MCF 10A (cell line): ENCODE measurements around the gene OSBP2. TPM values are rescaled to one million over a fixed set of nuclear protein-coding genes. Genes with fewer than 3 reads are reported as not detected.

Experiments used
- BruUV-seq: library from RNA; stranded (reverse); fragments of 400-500 nt; replicated peaks from 2 replicates; lab custom pipeline; 2021; lab: Mats Ljungman, UMichigan
- CTCF ChIA-PET: fragments of 300-600 bp; sonication (Branson Sonifier 250); formaldehyde crosslinking; extraction: SDS; loops from one replicate; lab custom pipeline; 2021; ENCODE audit warnings: antibody characterized with exemption, inconsistent platforms; lab: Yijun Ruan, JAX
- POLR2A ChIA-PET: fragments of 300-600, 350-650 bp; sonication (Branson Sonifier 250); formaldehyde crosslinking; extraction: SDS; loops from one replicate; lab custom pipeline; 2020; ENCODE audit warnings: antibody characterized with exemption, inconsistent platforms; lab: Yijun Ruan, JAX
- DNase-seq: peaks from one replicate; pipeline ENCODE4 v3.0.0-alpha.2; 2018; ENCODE audit not compliant: unreplicated experiment
- H3K27ac Mint-ChIP-seq: one replicate; pipeline ENCODE4 v1.8.0; 2022; ENCODE audit warnings: mild to moderate bottlenecking, low read depth, mixed read lengths; ENCODE audit not compliant: unreplicated experiment
- H3K27me3 Mint-ChIP-seq: one replicate; pipeline ENCODE4 v1.8.0; 2022; ENCODE audit warnings: mixed read lengths; ENCODE audit not compliant: insufficient read depth, unreplicated experiment
- H3K36me3 Mint-ChIP-seq: one replicate; pipeline ENCODE4 v1.8.0; 2022; ENCODE audit warnings: mild to moderate bottlenecking, moderate library complexity, mixed read lengths; ENCODE audit not compliant: insufficient read depth, unreplicated experiment
- H3K4me1 Mint-ChIP-seq: one replicate; pipeline ENCODE4 v1.8.0; 2022; ENCODE audit warnings: mixed read lengths; ENCODE audit not compliant: insufficient read depth, unreplicated experiment
- H3K4me3 Mint-ChIP-seq: one replicate; pipeline ENCODE4 v1.8.0; 2022; ENCODE audit warnings: mild to moderate bottlenecking, moderate library complexity, mixed read lengths; ENCODE audit not compliant: unreplicated experiment
- H3K9me3 Mint-ChIP-seq: one replicate; pipeline ENCODE4 v1.8.0; 2022; ENCODE audit warnings: mixed read lengths; ENCODE audit not compliant: unreplicated experiment
- intact Hi-C: fragments of 100-400 bp; cut with micrococcal nuclease; formaldehyde crosslinking; loops from 2 replicates; pipeline ENCODE4 v1.14.1; 2022
- total RNA-seq: library from RNA; stranded (reverse); gene quantifications from 2 replicates; pipeline ENCODE4 v1.2.3, GENCODE V29; 2022
- TF ChIP-seq, protein P1 (sequence below): fragments of 200-600 bp; IDR thresholded peaks from one replicate; pipeline ENCODE4 v1.8.0; 2022; ENCODE audit warnings: antibody characterized with exemption, mild to moderate bottlenecking; ENCODE audit not compliant: unreplicated experiment

The OSBP2 gene
- total RNA-seq, 1 experiment from 2014 or later, result 276 TPM

DNA sequence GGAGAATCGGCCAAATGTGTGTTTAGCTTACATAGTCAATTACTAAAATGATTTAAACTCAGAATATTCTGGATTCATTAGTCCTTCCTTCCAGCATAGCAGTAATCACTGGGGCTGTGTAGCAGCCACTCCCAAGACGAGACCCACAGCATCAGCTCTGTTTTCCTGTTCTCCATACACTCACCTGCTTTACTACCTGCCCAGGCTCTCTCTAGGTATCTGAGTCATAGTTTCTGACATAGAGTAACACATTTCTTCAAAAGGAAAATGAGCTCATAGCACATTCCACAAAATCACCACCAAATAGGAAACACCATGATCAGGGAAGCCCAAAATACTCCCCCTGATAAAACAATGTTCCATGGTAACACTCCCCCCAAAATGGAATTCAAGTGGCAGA is 251.0 kb downstream of the OSBP2 start:
- intact Hi-C loops, result no loop called here
- H3K9me3 Mint-ChIP-seq, result no peaks in the 10 kb centered on the region
- no peak overlapping the region for H3K27ac Mint-ChIP-seq
- TF ChIP-seq, protein P1, sequence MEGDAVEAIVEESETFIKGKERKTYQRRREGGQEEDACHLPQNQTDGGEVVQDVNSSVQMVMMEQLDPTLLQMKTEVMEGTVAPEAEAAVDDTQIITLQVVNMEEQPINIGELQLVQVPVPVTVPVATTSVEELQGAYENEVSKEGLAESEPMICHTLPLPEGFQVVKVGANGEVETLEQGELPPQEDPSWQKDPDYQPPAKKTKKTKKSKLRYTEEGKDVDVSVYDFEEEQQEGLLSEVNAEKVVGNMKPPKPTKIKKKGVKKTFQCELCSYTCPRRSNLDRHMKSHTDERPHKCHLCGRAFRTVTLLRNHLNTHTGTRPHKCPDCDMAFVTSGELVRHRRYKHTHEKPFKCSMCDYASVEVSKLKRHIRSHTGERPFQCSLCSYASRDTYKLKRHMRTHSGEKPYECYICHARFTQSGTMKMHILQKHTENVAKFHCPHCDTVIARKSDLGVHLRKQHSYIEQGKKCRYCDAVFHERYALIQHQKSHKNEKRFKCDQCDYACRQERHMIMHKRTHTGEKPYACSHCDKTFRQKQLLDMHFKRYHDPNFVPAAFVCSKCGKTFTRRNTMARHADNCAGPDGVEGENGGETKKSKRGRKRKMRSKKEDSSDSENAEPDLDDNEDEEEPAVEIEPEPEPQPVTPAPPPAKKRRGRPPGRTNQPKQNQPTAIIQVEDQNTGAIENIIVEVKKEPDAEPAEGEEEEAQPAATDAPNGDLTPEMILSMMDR, result no peak
- H3K36me3 Mint-ChIP-seq, result peaks cover 64% of the 10 kb centered on the region
- no peak overlapping the region for H3K4me3 Mint-ChIP-seq
- ChIA-PET POLR2A (interaction anchor here (0.6 to 1.6 kb wide), 5 partner anchors 13 to 139 kb away, joined by 3 to 4 read pairs (median 3); no protein-coding TSS in a partner anchor), CTCF (interaction anchor here (0.7 to 2.3 kb wide), 9 partner anchors 12 to 285 kb away, joined by 3 to 28 read pairs (median 6); partner anchors contain the start of gene SELENOM)
- DNase-seq, result no peak
- no TSS peak for BruUV-seq
- no peaks in the 10 kb centered on the region for H3K4me1 Mint-ChIP-seq
- H3K27me3 Mint-ChIP-seq, result no peaks in the 10 kb centered on the region

GRCh38 chr22:30946354-30946753 is 251.7 kb downstream of the OSBP2 start:
- CTCF ChIA-PET, result interaction anchor here (0.6 to 2.3 kb wide), 19 partner anchors 15 to 345 kb away, joined by 3 to 28 read pairs (median 5); partner anchors contain the start of gene SELENOM
- no TSS peak for BruUV-seq
- H3K36me3 Mint-ChIP-seq, result peaks cover 63% of the 10 kb centered on the region

DNA sequence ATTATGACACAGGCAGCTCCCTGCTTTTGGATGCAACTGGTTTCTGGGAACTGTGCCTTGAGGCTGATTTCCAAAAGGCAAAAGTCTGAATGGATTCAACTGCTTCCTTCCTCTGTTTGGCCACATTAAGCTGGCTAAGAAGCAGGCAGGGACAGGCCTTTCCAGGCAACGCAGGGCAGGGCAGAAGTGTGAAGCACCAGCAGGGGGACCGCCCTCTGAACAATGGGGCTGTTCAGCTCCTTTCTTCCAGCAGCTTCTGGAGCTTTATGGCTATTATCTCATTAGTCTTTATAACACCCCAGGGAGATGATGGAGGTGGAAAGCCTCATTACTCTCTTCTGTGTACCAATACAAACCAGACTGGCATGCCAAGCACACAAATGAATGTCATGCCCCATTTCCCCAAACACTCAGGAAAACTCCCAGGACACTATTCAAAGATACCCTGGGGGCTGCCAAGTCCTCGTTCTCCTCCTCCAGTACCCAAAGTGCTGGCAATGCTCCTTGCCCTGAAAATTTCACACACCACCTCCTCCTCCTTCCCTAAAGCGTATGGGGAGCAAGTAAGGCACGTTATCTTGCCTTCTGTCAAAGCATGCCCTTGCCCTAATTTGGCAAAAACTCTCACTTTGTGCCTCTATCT is 252.6 kb downstream of the OSBP2 start:
- TF ChIP-seq, protein P1, result no peak
- intact Hi-C loops, result no loop called here
- H3K4me1 Mint-ChIP-seq, result no peaks in the 10 kb centered on the region
- CTCF ChIA-PET, result interaction anchor here (0.6 to 2.3 kb wide), 20 partner anchors 14 to 506 kb away, joined by 3 to 28 read pairs (median 4); partner anchors contain the start of gene SELENOM
- no peaks in the 10 kb centered on the region for H3K27me3 Mint-ChIP-seq
- no peaks in the 10 kb centered on the region for H3K9me3 Mint-ChIP-seq
- H3K27ac Mint-ChIP-seq, result no peak overlapping the region
- DNase-seq, result no peak
- BruUV-seq, result no TSS peak
- no peak overlapping the region for H3K4me3 Mint-ChIP-seq
- POLR2A ChIA-PET, result interaction anchor here (1.2 kb wide), 1 partner anchor 21 kb away, joined by 8 read pairs; the partner anchor contains the start of genes MORC2 and TUG1
- peaks cover 53% of the 10 kb centered on the region for H3K36me3 Mint-ChIP-seq

More at GRCh38 chr22:30946354-30946753, 251.7 kb downstream of the OSBP2 start:
- POLR2A ChIA-PET, result interaction anchor here (1.1 to 1.6 kb wide), 3 partner anchors 12 to 139 kb away, joined by 3 to 8 read pairs (median 3); partner anchors contain the start of genes MORC2 and TUG1
- no peaks in the 10 kb centered on the region for H3K9me3 Mint-ChIP-seq
- no peaks in the 10 kb centered on the region for H3K4me1 Mint-ChIP-seq
- no peak overlapping the region for H3K4me3 Mint-ChIP-seq
- H3K27ac Mint-ChIP-seq, result no peak overlapping the region
- intact Hi-C loops, result no loop called here
- no peaks in the 10 kb centered on the region for H3K27me3 Mint-ChIP-seq
- TF ChIP-seq, protein P1, result no peak
- DNase-seq, result no peak

DNA sequence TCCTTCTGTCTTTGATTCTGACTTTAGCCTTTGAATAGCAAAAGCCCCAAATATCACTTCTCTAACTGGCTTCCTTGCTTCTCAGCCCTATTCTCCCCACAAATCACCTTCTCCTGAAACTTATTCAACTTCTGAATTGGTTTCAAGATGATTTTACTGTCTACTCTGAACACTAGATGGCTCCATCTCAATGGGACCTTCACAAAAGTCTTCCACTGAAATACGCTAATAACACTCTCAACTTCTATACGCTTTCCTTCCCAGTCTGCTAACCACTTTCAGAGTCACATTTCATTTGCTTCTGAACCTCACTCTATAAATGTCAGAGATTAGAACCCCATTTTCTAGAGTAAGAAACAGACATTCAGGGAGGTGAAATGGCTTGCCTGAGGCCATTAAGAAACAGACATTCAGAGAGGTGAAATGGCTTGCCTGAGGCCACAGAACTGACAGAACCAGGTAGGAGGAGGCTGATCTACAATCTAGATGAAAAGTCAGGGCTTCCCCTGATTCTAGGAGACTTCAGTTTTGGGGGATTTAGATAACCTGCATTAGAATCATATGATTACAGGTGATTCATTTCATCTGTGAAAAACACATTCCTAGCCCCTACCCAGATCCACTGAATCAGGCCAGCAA is 253.3 kb downstream of the OSBP2 start:
- CTCF ChIA-PET, result interaction anchor here (0.7 to 4.0 kb wide), 10 partner anchors 20 to 205 kb away, joined by 3 to 28 read pairs (median 6); no protein-coding TSS in a partner anchor
- H3K27ac Mint-ChIP-seq, result no peak overlapping the region

More for the DNA sequence above, 253.3 kb downstream of the OSBP2 start:
- TF ChIP-seq, protein P1, result peak; percentile 51
- H3K9me3 Mint-ChIP-seq, result no peaks in the 10 kb centered on the region
- H3K36me3 Mint-ChIP-seq, result peaks cover 56% of the 10 kb centered on the region
- no peak overlapping the region for H3K4me3 Mint-ChIP-seq
- H3K4me1 Mint-ChIP-seq, result no peaks in the 10 kb centered on the region
- POLR2A ChIA-PET, result interaction anchor here (1.1 kb wide), 1 partner anchor 133 kb away, joined by 3 read pairs; the partner anchor contains the start of gene SMTN
- BruUV-seq, result no TSS peak
- peak; percentile 45 for DNase-seq
- intact Hi-C loops, result loop anchor here (1.0 to 2.0 kb wide), 2 partner anchors 137 to 201 kb away; no protein-coding TSS in a partner anchor
- no peaks in the 10 kb centered on the region for H3K27me3 Mint-ChIP-seq
